Raji (cell line): ENCODE measurements around the gene YTHDF1.

Experiments
- POLR2A ChIP-seq: IDR thresholded peaks from 2 replicates; pipeline ENCODE4 v1.6.1; 2011; ENCODE audit warnings: low read depth, low read length, control low read depth; ENCODE audit not compliant: insufficient read depth

Gene YTHDF1

GRCh38 chr20:63189322-63189642 lies 26.6 kb downstream of the YTHDF1 start:
- TF ChIP-seq POLR2A = no peak

- no peak for TF ChIP-seq POLR2A
These were observed 27.1 kb downstream of the YTHDF1 start for GRCh38 chr20:63188641-63189321.

GRCh38 chr20:63188159-63188442 lies 27.8 kb downstream of the YTHDF1 start:
- TF ChIP-seq POLR2A = no peak

GRCh38 chr20:63187338-63188158 lies 28.4 kb downstream of the YTHDF1 start:
- no peak for TF ChIP-seq POLR2A

GRCh38 chr20:63186528-63187316 lies 29.2 kb downstream of the YTHDF1 start:
- no peak for TF ChIP-seq POLR2A

- no peak for TF ChIP-seq POLR2A
These were observed 29.8 kb downstream of the YTHDF1 start for GRCh38 chr20:63186084-63186483.

- TF ChIP-seq POLR2A = no peak
These were observed 30.6 kb downstream of the YTHDF1 start for GRCh38 chr20:63185215-63185796.

GRCh38 chr20:63183422-63184146 lies 32.3 kb downstream of the YTHDF1 start:
- TF ChIP-seq POLR2A = no peak

DNA sequence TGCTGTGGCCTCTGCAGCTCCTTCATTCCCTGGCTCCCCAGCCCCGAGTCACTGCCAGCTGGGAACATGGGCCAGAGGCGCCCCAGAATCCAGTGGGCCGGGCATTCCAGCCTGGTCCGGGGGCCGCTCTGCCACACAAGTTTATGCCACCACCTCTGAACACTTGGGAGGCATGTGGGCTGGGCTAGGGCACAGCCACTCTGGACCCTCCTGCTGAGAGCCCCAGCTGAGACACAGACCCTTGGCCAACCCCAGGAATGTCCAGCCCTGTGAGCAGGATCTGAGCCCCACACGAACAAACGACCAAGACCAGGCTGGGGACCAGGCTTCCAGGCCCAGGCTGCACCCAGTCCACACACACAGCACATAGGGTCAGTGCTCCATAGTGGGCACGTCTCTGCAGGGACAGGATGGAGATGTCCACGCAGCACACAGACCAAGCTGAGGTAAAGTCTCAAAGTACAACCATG lies 33.0 kb downstream of the YTHDF1 start:
- no peak for TF ChIP-seq POLR2A

- TF ChIP-seq POLR2A = no peak
These were observed 33.5 kb downstream of the YTHDF1 start for GRCh38 chr20:63182425-63182824.

DNA sequence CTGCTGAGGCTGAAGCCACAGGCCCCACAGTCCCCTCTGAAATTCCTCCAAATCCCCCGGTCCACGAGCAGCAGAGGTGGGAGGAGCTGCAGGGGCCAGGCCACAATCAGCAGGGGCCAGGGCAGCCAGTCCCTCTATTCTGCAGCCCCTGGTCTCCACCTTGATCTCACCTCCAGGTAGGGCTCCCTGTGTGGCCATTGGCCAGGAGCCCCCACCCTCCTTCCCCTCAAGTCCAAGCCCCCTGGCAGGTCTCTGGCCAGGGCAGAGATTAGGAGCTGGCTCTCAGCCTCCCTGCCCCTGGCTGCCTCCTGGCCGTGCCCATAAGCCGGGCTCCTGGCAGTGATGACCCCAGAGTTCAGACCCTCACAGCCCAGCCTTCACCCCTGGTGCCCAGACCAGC lies 34.7 kb downstream of the YTHDF1 start:
- TF ChIP-seq POLR2A = no peak

GRCh38 chr20:63180569-63181185 lies 35.3 kb downstream of the YTHDF1 start:
- no peak for TF ChIP-seq POLR2A

- no peak for TF ChIP-seq POLR2A
These were observed 36.0 kb downstream of the YTHDF1 start for GRCh38 chr20:63179687-63180568.
